Measurements from ENCODE around the gene C17orf107. TPM values are rescaled to one million over a fixed set of nuclear protein-coding genes. Genes with fewer than 3 reads are reported as not detected.

Gene C17orf107
- total RNA-seq, 2 donors from 2014 or later: 5.2 to 11.9 TPM

GRCh38 chr17:4938069-4938491 is 38.7 kb downstream of the C17orf107 start:
- DNase-seq (no peak), ATAC-seq (no peak)
- Histone ChIP-seq H3K9me3 (no peaks in the 10 kb centered on the region), H3K4me1 (peaks cover 30% of the 10 kb centered on the region), H3K36me3 (replicated peaks in 1 of 2; ENCODE audit: insufficient read depth in 1 of 2, low read depth in 2 of 2) (peaks cover 0 to 11% of the 10 kb centered on the region in 2 donors), H3K4me3 (no peak overlapping the region), H3K27ac (no peak overlapping the region), H3K27me3 (no peaks in the 10 kb centered on the region)
- 85 to 93% methylated on average over 4 to 11 of the region's 11 CpGs for WGBS, 2 donors
- no peak for TF ChIP-seq POLR2A (IDR thresholded peaks at IDR 0.05)
- no peak for TF ChIP-seq CTCF (IDR thresholded peaks at IDR 0.05)
- intact Hi-C loops (cut with DNase I): no loop called here

GRCh38 chr17:4938688-4939545 is 39.6 kb downstream of the C17orf107 start:
- intact Hi-C loops (cut with DNase I): no loop called here
- ATAC-seq (no peak), DNase-seq (no peak)
- H3K9me3 ChIP-seq: no peaks in the 10 kb centered on the region
- peaks cover 0 to 13% of the 10 kb centered on the region in 2 donors for H3K36me3 ChIP-seq (replicated peaks in 1 of 2; ENCODE audit: insufficient read depth in 1 of 2, low read depth in 2 of 2)
- 47 to 51% methylated on average over 9 to 18 of the region's 19 CpGs for WGBS, 2 donors
- H3K4me3 ChIP-seq: peak overlapping the region; percentile 78 to 92
- H3K27ac ChIP-seq: peak overlapping the region; percentile 82 to 94 (median 91)
- H3K4me1 ChIP-seq: peaks cover 30% of the 10 kb centered on the region
- no peaks in the 10 kb centered on the region for H3K27me3 ChIP-seq
- no peak for TF ChIP-seq CTCF (IDR thresholded peaks at IDR 0.05)
- no peak for TF ChIP-seq POLR2A (IDR thresholded peaks at IDR 0.05)

GRCh38 chr17:4939546-4939795 is 40.1 kb downstream of the C17orf107 start:
- Histone ChIP-seq H3K4me1 (peaks cover 25% of the 10 kb centered on the region), H3K9me3 (no peaks in the 10 kb centered on the region), H3K27me3 (no peaks in the 10 kb centered on the region), H3K36me3 (replicated peaks in 1 of 2; ENCODE audit: insufficient read depth in 1 of 2, low read depth in 2 of 2) (peaks cover 0 to 13% of the 10 kb centered on the region in 2 donors), H3K27ac (peak overlapping the region; percentile 82 to 94 (median 91)), H3K4me3 (peak overlapping the region; percentile 78 to 92)
- intact Hi-C loops (cut with DNase I): no loop called here
- DNase-seq (no peak), ATAC-seq (no peak)
- WGBS, 2 donors: 0% methylated on average over 7 to 16 of the region's 16 CpGs
- TF ChIP-seq POLR2A (IDR thresholded peaks at IDR 0.05) (no peak), CTCF (IDR thresholded peaks at IDR 0.05) (no peak)

- peaks cover 0 to 13% of the 10 kb centered on the region in 2 donors for H3K36me3 ChIP-seq (replicated peaks in 1 of 2; ENCODE audit: insufficient read depth in 1 of 2, low read depth in 2 of 2)
- no peaks in the 10 kb centered on the region for H3K27me3 ChIP-seq
- peaks cover 28% of the 10 kb centered on the region for H3K4me1 ChIP-seq
- ATAC-seq (peak; percentile 90), DNase-seq (peak; percentile 95 to 99 (median 96))
- WGBS, 2 donors: 1% methylated on average over 45 to 72 of the region's 72 CpGs
- H3K27ac ChIP-seq: peak within 1 kb of the TSS; percentile 82 to 94 (median 91)
- intact Hi-C loops (cut with DNase I): no loop called here
- no peaks in the 10 kb centered on the region for H3K9me3 ChIP-seq
- TF ChIP-seq POLR2A (IDR thresholded peaks at IDR 0.05): peak in 2 of 3 donors; percentile 54 to 62
- TF ChIP-seq CTCF (IDR thresholded peaks at IDR 0.05): peak in 1 of 7 experiments; percentile 29
- peak within 1 kb of the TSS; percentile 78 to 92 for H3K4me3 ChIP-seq
These were observed 40.6 kb downstream of the C17orf107 start, which contains the start of the genes RNF167 and SLC25A11 for GRCh38 chr17:4939796-4940554. TSS of gene RNF167 (plus strand) at chr17:4940268. CDS start at chr17:4940910, 642 bp downstream. TSS of gene SLC25A11 (minus strand) at chr17:4940046. CDS start at chr17:4939910, 136 bp downstream.

Measured in body of pancreas (tissue), 4 donors.